ENCODE results near the gene PHLDA3. TPM values are rescaled to one million over a fixed set of nuclear protein-coding genes. Genes with fewer than 3 reads are reported as not detected.

The PHLDA3 gene
- total RNA-seq: 10 to 100 TPM; 60.9 to 87.9 (median 75.1) TPM

DNA sequence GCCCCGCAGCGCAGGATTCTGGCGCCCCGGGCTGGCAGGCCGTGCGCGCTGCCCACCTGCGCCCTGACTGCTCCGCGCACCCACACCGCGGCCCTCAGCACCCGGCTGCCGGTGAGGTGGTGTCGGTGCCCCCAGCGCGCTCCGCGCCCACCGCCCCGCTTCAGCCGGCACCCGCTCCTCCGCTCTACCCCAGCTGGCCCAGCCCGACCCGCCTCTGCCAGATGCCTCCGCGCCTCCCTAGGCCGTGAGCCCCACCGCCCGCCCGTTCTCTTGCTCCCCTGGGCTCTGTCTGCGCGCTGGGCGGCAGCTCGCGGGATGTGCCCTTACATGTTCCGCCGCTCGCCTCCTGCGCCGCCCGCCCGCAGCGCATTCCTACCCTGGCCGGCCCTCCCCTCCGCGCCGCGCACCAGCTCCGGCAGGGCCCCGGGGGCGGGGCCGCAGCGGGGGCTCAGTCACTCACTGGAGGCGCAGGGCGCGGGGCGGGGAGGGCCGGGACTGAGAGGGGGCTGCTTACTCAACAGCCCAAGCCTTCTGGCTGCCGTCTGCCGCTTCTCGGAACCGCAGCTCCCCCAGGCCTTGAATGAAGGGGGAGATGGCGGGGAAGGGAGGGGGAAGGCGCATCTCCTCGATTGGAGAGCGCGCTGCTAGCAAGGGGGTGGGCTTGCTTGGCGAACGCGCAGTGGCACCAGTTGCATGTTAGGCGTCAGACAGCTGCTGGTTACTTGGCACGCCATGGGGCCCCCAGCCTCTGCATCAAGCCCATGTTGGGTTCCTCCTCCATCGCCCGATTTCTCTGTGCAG is at the start of gene PHLDA3:
PHLDA3 (minus strand) TSS at position 345 of the 801 bp plus-strand sequence. CDS start 402 bp downstream, outside the sequence.
- peaks cover 0 to 20% (median 0%) of the 10 kb centered on the region in 4 donors for H3K27me3 ChIP-seq
- no peaks in the 10 kb centered on the region for H3K9me3 ChIP-seq
- H3K4me3 ChIP-seq: peak within 1 kb of the TSS; percentile 76 to 93 (median 86)
- peak within 1 kb of the TSS; percentile 93 to 98 (median 96) for H3K27ac ChIP-seq
- peaks cover 8 to 20% (median 15%) of the 10 kb centered on the region in 3 donors for H3K36me3 ChIP-seq
- peaks cover 33 to 79% (median 50%) of the 10 kb centered on the region in 3 donors for H3K4me1 ChIP-seq
- intact Hi-C loops (cut with DNase I): no loop called here
- TF ChIP-seq POLR2A (IDR thresholded peaks at IDR 0.05): peak in 3 of 4 donors; percentile 66 to 97 (median 96)
- TF ChIP-seq CTCF (IDR thresholded peaks at IDR 0.05): peak in 1 of 6 experiments; percentile 20
- no CpG with 5 or more reads among the region's 76 CpGs for WGBS, 2 donors
- DNase-seq: no peak

DNA sequence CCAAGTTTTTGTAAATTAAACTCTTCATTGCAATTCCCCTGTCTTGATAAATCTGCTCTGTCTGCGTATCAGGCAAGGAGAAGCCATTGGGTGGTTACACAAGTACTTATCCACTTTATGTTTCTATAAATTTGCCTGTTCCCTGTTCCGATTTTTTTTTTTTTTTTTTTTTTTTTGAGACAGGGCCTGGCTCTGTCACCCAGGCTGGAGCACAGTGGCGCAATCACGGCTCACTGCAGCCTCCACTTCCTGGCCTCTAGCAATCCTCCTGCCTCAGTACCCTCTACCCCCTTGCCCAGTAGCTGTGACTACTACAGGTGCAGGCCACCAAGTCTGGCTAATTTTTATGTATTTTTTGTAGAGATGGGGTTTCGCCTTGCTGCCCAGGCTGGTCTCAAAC is 49.1 kb upstream of the PHLDA3 start:
- no peaks in the 10 kb centered on the region for H3K27me3 ChIP-seq
- no peaks in the 10 kb centered on the region for H3K9me3 ChIP-seq
- DNase-seq: no peak
- TF ChIP-seq POLR2A (IDR thresholded peaks at IDR 0.05): no peak
- TF ChIP-seq CTCF (IDR thresholded peaks at IDR 0.05): no peak
- peaks cover 0 to 22% (median 0%) of the 10 kb centered on the region in 3 donors for H3K4me1 ChIP-seq
- H3K36me3 ChIP-seq: no peaks in the 10 kb centered on the region
- H3K4me3 ChIP-seq: no peak overlapping the region
- WGBS, 2 donors: 72 to 93% methylated on average over 5 of the region's 5 CpGs
- peak overlapping the region; percentile 19 to 65 (median 62) for H3K27ac ChIP-seq
- intact Hi-C loops (cut with DNase I): loop anchor here (10.0 kb wide), 1 partner anchor 73 kb away; no protein-coding TSS in a partner anchor

GRCh38 chr1:201517631-201518030 is 48.6 kb upstream of the PHLDA3 start:
- Histone ChIP-seq H3K4me1 (peaks cover 2 to 27% (median 3%) of the 10 kb centered on the region in 3 donors), H3K9me3 (no peaks in the 10 kb centered on the region), H3K27me3 (no peaks in the 10 kb centered on the region), H3K36me3 (no peaks in the 10 kb centered on the region), H3K27ac (peak overlapping the region; percentile 19 to 65 (median 62)), H3K4me3 (no peak overlapping the region)
- no peak for TF ChIP-seq CTCF (IDR thresholded peaks at IDR 0.05)
- no peak for TF ChIP-seq POLR2A (IDR thresholded peaks at IDR 0.05)
- no peak for DNase-seq
- 49 to 54% methylated on average over 4 to 7 of the region's 7 CpGs for WGBS, 2 donors
- intact Hi-C loops (cut with DNase I): loop anchor here (10.0 kb wide), 1 partner anchor 73 kb away; no protein-coding TSS in a partner anchor

DNA sequence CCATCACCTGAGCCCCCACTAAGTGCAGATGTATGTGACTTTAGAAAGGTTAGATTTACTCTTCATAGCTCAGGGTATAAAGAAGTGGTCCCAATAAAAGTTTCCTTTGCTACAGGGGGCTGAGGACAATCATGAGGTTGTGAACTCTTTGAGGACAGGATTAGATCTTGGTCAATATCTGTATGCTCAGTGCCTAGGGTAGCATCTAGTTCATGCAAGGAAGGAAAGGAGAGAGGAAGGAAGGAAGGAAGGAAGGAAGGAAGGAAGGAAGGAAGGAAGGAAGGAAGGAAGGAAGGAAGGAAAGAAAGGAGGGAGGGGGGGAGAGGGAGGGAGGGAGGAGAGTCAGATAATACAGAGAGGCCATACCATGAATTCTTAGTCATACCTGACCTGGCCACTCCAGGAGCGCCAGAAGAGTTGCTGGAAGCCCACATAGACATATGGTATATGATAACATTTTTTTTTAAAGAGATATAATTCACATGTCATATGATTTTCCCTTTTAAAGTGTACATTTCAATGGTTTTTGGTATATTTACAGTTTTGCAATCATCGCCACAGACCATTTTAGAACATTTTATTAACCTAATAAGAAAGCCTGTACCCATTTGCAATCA is 47.6 kb upstream of the PHLDA3 start:
- intact Hi-C loops (cut with DNase I): loop anchor here (10.0 kb wide), 1 partner anchor 72 kb away; no protein-coding TSS in a partner anchor
- Histone ChIP-seq H3K4me1 (peaks cover 9 to 37% (median 12%) of the 10 kb centered on the region in 3 donors), H3K9me3 (no peaks in the 10 kb centered on the region), H3K4me3 (no peak overlapping the region), H3K27me3 (no peaks in the 10 kb centered on the region), H3K36me3 (no peaks in the 10 kb centered on the region), H3K27ac (no peak overlapping the region)
- WGBS, 2 donors: 84 to 89% methylated on average over 2 of the region's 2 CpGs
- DNase-seq: no peak
- TF ChIP-seq POLR2A (IDR thresholded peaks at IDR 0.05) (no peak), CTCF (IDR thresholded peaks at IDR 0.05) (no peak)

DNA sequence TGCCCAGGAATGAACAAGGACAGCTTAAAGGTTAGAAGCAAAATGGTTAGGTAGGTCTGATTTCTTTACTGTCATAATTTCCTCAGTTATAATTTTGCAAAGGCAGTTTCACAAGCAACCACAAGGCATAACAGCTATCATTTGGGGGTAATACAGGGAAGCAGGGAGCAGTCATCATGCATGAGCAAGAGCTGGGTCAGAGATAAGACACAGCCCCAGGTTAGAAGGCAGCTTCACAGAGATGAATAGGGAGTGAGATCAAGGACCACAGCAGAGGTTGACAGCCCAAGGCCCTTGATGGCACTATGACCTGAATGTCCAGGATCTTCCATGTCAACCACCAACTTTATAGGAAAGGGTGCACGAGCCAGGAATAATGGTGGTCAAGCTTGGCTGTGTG is 46.9 kb upstream of the PHLDA3 start:
- H3K36me3 ChIP-seq: no peaks in the 10 kb centered on the region
- H3K27me3 ChIP-seq: no peaks in the 10 kb centered on the region
- H3K4me3 ChIP-seq: no peak overlapping the region
- 92 to 100% methylated on average over 1 of the region's 1 CpG for WGBS, 2 donors
- no peak overlapping the region for H3K27ac ChIP-seq
- TF ChIP-seq POLR2A (IDR thresholded peaks at IDR 0.05) (no peak), CTCF (IDR thresholded peaks at IDR 0.05) (no peak)
- no peaks in the 10 kb centered on the region for H3K9me3 ChIP-seq
- intact Hi-C loops (cut with DNase I): loop anchor here (10.0 kb wide), 1 partner anchor 71 kb away; no protein-coding TSS in a partner anchor
- no peak for DNase-seq
- peaks cover 12 to 44% (median 14%) of the 10 kb centered on the region in 3 donors for H3K4me1 ChIP-seq
